Kidney (tissue), 14 donors: ENCODE measurements around the gene MAGOH. TPM values are rescaled to one million over a fixed set of nuclear protein-coding genes. Genes with fewer than 3 reads are reported as not detected.
"Not testable (repeated sequence)": the region's sequence is repeated elsewhere in the genome, so short reads cannot be mapped to it uniquely, and the experiment has no call there.

Experiments used
- DNase-seq, 5 donors: peaks; one replicate each; pipeline ENCODE4 v3.0.0-alpha.2; 2013 to 2020
- FAIRE-seq: peaks from 2 replicates; lab custom pipeline; 2012; peaks lifted over from hg19 to GRCh38; lab: Jason Lieb, UNC
- H3K27ac ChIP-seq, 2 donors: one replicate each; pipeline ENCODE4 v1.7.0; 2013; ENCODE audit warnings: low read depth in 2 of 2, low read length in 2 of 2, inconsistent platforms in 1 of 2
- H3K27me3 ChIP-seq: one replicate; pipeline ENCODE4 v1.7.1; 2013; ENCODE audit warnings: low read length, inconsistent platforms; ENCODE audit not compliant: control insufficient read depth, insufficient read depth
- H3K36me3 ChIP-seq, 3 donors: one replicate each; pipeline versions ENCODE4 v1.7.0 to v1.7.1; 2013; ENCODE audit warnings: low read length in 3 of 3, control low read depth in 1 of 3, inconsistent platforms in 1 of 3; ENCODE audit not compliant: insufficient read depth in 3 of 3, control insufficient read depth in 2 of 3
- H3K4me1 ChIP-seq, 3 donors: one replicate each; pipeline versions ENCODE4 v1.7.0 to v1.7.1; 2013; ENCODE audit warnings: low read length in 3 of 3, inconsistent platforms in 1 of 3, low read depth in 1 of 3; ENCODE audit not compliant: control insufficient read depth in 2 of 3, insufficient read depth in 2 of 3
- H3K4me3 ChIP-seq, 3 donors: one replicate each; pipeline versions ENCODE4 v1.7.0 to v1.8.1; 2013; ENCODE audit warnings: low read length in 3 of 3, control low read depth in 1 of 3, inconsistent platforms in 1 of 3
- H3K9ac ChIP-seq, 3 donors: one replicate each; pipeline versions ENCODE4 v1.7.0 to v1.7.1; 2013; ENCODE audit warnings: low read length in 3 of 3, control low read depth in 1 of 3, inconsistent platforms in 1 of 3
- H3K9me3 ChIP-seq, 3 donors: one replicate each; pipeline versions ENCODE4 v1.7.0 to v1.7.1; 2013; ENCODE audit warnings: low read length in 3 of 3, control low read depth in 1 of 3, inconsistent platforms in 1 of 3; ENCODE audit not compliant: control insufficient read depth in 2 of 3, insufficient read depth in 1 of 3
- intact Hi-C: fragments of 100-400 bp; cut with DNase I; formaldehyde crosslinking; loops from one replicate; pipeline ENCODE4 v1.11.1; 2022
- polyA plus RNA-seq: library from polyadenylated mRNA; stranded (reverse); fragments of 350-450 nt; fragmentation: Illumina TruSeq; extraction: RNeasy Lipid Tissue Mini Kit (QIAGEN cat#74804); gene quantifications from one replicate; pipeline ENCODE4 v1.2.3, GENCODE V29; 2014; ENCODE audit warnings: low read depth, low replicate concordance; ENCODE audit not compliant: insufficient read depth
- total RNA-seq: library from RNA; stranded (reverse); fragmentation: NEBNext Ultra II Directional; extraction: Animal tissue kit (Norgen Biotek cat#: 25700); gene quantifications from one replicate; pipeline ENCODE4 v1.2.1, GENCODE V29; 2021
- TF ChIP-seq, protein P1 (sequence below): IDR thresholded peaks from 3 replicates; pipeline ENCODE4 v1.5.1; 2012; ENCODE audit warnings: mild to moderate bottlenecking, moderate library complexity, borderline replicate concordance; ENCODE audit not compliant: insufficient read depth; ENCODE audit errors: extremely low read depth
- donor health status: control.
- donor health status: control.
- donor health status: control.
- donor health status: control.
- donor health status: control.
- donor health status: DM: yes; HTN: yes; CAD: no.
- donor health status: Normal renal cell carcinoma (clear cell type).

The MAGOH gene
- total and polyA plus RNA-seq, 2 donors from 2014 or later = 39.4 to 64.6 TPM

DNA sequence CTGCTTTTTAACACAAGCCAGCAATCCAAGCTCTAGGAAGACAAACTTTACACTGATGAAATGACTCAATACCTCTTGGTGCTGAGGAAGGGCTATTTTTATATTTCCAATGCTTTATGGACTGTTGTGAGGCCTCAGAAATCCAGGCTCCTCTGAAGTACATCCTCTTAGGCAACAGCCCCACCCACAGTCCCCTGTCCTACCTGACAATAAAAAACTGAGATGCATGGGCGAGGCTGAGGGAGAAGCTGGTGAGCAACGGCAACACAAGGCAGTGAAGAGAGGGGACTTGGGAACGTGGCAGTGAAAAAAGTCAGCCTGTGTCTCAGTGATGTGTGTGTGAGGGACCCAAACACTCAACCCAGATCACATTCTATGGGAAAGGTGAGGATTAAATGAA, 51.8 kb downstream of the MAGOH start:
- Histone ChIP-seq H3K36me3 (no peaks in the 10 kb centered on the region), H3K9me3 (no peaks in the 10 kb centered on the region), H3K4me1 (peaks cover 0 to 7% (median 5%) of the 10 kb centered on the region in 3 donors), H3K27ac (no peak overlapping the region), H3K27me3 (no peaks in the 10 kb centered on the region), H3K9ac (no peak overlapping the region), H3K4me3 (no peak overlapping the region)
- no peak for DNase-seq
- no peak for FAIRE-seq
- TF ChIP-seq, protein P1, sequence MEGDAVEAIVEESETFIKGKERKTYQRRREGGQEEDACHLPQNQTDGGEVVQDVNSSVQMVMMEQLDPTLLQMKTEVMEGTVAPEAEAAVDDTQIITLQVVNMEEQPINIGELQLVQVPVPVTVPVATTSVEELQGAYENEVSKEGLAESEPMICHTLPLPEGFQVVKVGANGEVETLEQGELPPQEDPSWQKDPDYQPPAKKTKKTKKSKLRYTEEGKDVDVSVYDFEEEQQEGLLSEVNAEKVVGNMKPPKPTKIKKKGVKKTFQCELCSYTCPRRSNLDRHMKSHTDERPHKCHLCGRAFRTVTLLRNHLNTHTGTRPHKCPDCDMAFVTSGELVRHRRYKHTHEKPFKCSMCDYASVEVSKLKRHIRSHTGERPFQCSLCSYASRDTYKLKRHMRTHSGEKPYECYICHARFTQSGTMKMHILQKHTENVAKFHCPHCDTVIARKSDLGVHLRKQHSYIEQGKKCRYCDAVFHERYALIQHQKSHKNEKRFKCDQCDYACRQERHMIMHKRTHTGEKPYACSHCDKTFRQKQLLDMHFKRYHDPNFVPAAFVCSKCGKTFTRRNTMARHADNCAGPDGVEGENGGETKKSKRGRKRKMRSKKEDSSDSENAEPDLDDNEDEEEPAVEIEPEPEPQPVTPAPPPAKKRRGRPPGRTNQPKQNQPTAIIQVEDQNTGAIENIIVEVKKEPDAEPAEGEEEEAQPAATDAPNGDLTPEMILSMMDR = no peak
- intact Hi-C loops = no loop called here

DNA sequence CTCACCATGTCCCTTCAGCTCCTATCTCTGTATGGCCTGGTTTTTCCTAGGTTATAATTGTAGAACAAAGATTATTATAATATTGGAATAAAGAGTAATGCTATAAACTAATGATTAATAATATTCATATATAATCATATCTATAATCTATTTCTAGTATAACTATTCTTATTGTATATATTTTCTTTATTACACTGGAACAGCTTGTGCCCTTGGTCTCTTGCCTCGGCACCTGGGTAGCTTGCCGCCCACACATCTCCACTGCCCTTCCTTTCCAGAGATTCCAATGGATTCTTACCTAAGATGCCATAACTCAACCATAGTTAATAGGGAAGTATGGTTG, 52.4 kb downstream of the MAGOH start:
- H3K4me1 ChIP-seq, H3K36me3 ChIP-seq, H3K9me3 ChIP-seq, intact Hi-C loops, DNase-seq, H3K27me3 ChIP-seq, FAIRE-seq, H3K27ac ChIP-seq, H3K4me3 ChIP-seq, H3K9ac ChIP-seq: not testable (repeated sequence)

DNA sequence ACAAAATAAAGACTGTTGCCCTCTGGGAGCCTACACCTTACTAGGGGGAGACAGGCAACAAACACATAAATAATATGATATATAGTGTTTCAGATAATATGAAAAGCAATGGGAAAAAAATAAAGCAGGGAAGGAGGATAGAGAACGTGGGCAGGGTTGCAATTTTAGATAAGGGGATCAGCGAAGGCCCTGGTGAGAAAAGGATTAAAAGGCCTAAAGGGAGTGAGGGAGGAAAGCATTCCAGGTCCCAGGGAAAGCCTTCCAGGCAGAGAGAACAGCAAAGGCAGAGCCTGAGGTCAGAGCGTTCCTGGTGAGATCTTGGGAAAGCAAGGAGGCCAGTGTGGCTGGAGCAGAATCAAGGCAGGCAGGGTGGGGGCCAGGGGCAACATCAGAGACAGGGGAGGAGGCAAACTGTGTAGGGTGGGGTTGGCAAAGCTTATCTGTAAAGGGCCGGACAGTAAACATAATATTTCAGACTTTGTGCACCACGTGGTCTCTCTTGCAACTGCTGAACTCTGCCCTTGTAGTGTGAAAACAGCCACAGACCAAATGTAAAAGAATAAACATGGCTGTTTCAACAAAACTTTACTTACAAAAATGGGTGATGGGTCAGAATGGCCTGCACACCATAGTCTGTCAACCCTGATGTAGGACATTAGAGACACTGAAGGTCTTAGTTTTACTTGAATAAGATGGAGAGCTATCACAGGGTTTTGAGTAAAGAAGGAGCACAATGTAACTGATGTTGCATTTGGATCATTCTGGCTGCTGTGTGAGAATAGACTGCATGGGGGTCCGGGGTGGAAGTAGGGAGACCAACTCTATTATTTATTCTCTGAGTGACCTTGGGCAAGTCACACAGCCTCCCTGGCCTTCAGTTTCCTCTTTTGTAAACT, 55.0 kb downstream of the MAGOH start:
- TF ChIP-seq, protein P1 = no peak
- no peak for DNase-seq
- no peaks in the 10 kb centered on the region for H3K36me3 ChIP-seq
- H3K27me3 ChIP-seq = no peaks in the 10 kb centered on the region
- peaks cover 0 to 7% (median 3%) of the 10 kb centered on the region in 3 donors for H3K4me1 ChIP-seq
- H3K9ac ChIP-seq = no peak overlapping the region
- intact Hi-C loops = no loop called here
- no peaks in the 10 kb centered on the region for H3K9me3 ChIP-seq
- no peak overlapping the region for H3K4me3 ChIP-seq
- H3K27ac ChIP-seq = no peak overlapping the region
- FAIRE-seq = no peak

DNA sequence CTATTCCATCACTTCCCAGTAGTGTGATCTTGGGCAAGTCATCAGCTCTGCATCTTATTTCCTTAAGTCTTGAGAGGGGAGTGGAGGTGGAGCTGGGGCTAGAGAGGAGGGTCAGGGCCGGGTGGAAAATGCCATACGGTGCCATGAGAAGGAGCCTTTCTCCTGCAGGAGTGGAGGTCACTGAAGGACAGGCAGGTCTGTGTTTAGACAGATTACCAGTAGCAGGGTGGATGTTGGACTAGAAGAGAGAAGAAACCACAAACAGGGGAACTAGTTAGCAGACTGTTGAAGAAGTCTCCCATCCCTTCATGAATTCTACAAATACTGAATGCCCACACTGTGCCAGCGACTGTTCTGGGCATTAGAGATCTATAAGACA, 55.6 kb downstream of the MAGOH start:
- peaks cover 0 to 7% (median 3%) of the 10 kb centered on the region in 3 donors for H3K4me1 ChIP-seq
- DNase-seq = no peak
- intact Hi-C loops = no loop called here
- H3K4me3 ChIP-seq = no peak overlapping the region
- no peaks in the 10 kb centered on the region for H3K27me3 ChIP-seq
- H3K9ac ChIP-seq = no peak overlapping the region
- H3K27ac ChIP-seq = no peak overlapping the region
- TF ChIP-seq, protein P1 = no peak
- no peak for FAIRE-seq
- no peaks in the 10 kb centered on the region for H3K36me3 ChIP-seq
- H3K9me3 ChIP-seq = no peaks in the 10 kb centered on the region
